ENCODE results near the gene NLRC5. TPM values are rescaled to one million over a fixed set of nuclear protein-coding genes. Genes with fewer than 3 reads are reported as not detected.

NLRC5 gene
- total and polyA plus RNA-seq, 9 of the 15 experiments (the other 6 are each of a cell fraction or from before 2014, with no cell fraction given), result 0.59 to 0.71 TPM; not detected in 7

- TF ChIP-seq LARP7 (IDR thresholded peaks at IDR 0.05), result peak; percentile 52; the same call in 1 of the 2 replicates
- TF ChIP-seq ELF4 (CRISPR knock-in tag; IDR thresholded peaks at IDR 0.05), result peak; percentile 60; the same call in 1 of the 2 replicates
- TF ChIP-seq ZNF77 (CRISPR knock-in tag; IDR thresholded peaks at IDR 0.05), result no peak
- 0 out of 2 replicates have a peak, but pooled peaks have one; percentile 25 for TF ChIP-seq DPF2 (IDR thresholded peaks at IDR 0.05)
- TF ChIP-seq BHLHE40 (IDR thresholded peaks at IDR 0.05; ENCODE audit: low read length), result no peak
- TF ChIP-seq FOXA3 (CRISPR knock-in tag; conservative IDR thresholded peaks at IDR 0.05 in 1 of 2, IDR thresholded peaks at IDR 0.05 in 1 of 2), result no peak
- TF ChIP-seq ZNF717 (CRISPR knock-in tag; IDR thresholded peaks at IDR 0.05), result no peak
- no peak for TF ChIP-seq ZNF41 (CRISPR knock-in tag; conservative IDR thresholded peaks at IDR 0.05)
- no peak for TF ChIP-seq CREB1 (IDR thresholded peaks at IDR 0.05)
- TF ChIP-seq CREB1 (CRISPR knock-in tag; IDR thresholded peaks at IDR 0.05), result no peak
- TF ChIP-seq MYBL2 (IDR thresholded peaks at IDR 0.05; ENCODE audit: low read depth), result peak; percentile 11; the same call in 1 of the 2 replicates
- no peak for TF ChIP-seq MYBL2 (CRISPR knock-in tag; IDR thresholded peaks at IDR 0.05; ENCODE audit: borderline replicate concordance)
- TF ChIP-seq ZBTB49 (CRISPR knock-in tag; IDR thresholded peaks at IDR 0.05; ENCODE audit: borderline replicate concordance), result no peak
- TF ChIP-seq RNF219 (CRISPR knock-in tag; IDR thresholded peaks at IDR 0.05), result no peak
- no peak for TF ChIP-seq ZNF778 (CRISPR knock-in tag; IDR thresholded peaks at IDR 0.05)
- no peak for TF ChIP-seq SRSF3 (IDR thresholded peaks at IDR 0.05; ENCODE audit: insufficient read depth, low read length)
- TF ChIP-seq PHF20 (IDR thresholded peaks at IDR 0.05; ENCODE audit: partially characterized antibody), result no peak
- TF ChIP-seq GTF2F1 (IDR thresholded peaks at IDR 0.05; ENCODE audit: low read depth, low read length), result no peak
- peak in 1 of 2 experiments; percentile 40; a peak in 1 of 4 replicates for TF ChIP-seq HDAC1 (IDR thresholded peaks at IDR 0.05)
- TF ChIP-seq SMARCA5 (IDR thresholded peaks at IDR 0.05), result peak; percentile 86; the same call in 1 of the 2 replicates
- TF ChIP-seq SP2 (IDR thresholded peaks at IDR 0.05; ENCODE audit: extremely low read depth, low read depth, low read length, poor library complexity, severe bottlenecking), result no peak
- no peak for TF ChIP-seq RBM14 (IDR thresholded peaks at IDR 0.05; ENCODE audit: borderline replicate concordance, insufficient read depth, low read depth, low read length)
- no peak for TF ChIP-seq ZNF121 (CRISPR knock-in tag; conservative IDR thresholded peaks at IDR 0.05)
- TF ChIP-seq KDM1A (IDR thresholded peaks at IDR 0.05), result no peak
- TF ChIP-seq ZEB2 (IDR thresholded peaks at IDR 0.05), result no peak
- TF ChIP-seq MAFK (IDR thresholded peaks at IDR 0.05; ENCODE audit: low read length), result no peak
- TF ChIP-seq ZSCAN32 (CRISPR knock-in tag; IDR thresholded peaks at IDR 0.05), result no peak
- TF ChIP-seq POLR3G (IDR thresholded peaks at IDR 0.05; ENCODE audit: extremely low read depth, insufficient read length, insufficient replicate concordance), result no peak
Observed at GRCh38 chr16:57060323-57061083, 71.1 kb downstream of the NLRC5 start (continued).
